Measurements from ENCODE around the gene PURA. TPM values are rescaled to one million over a fixed set of nuclear protein-coding genes. Genes with fewer than 3 reads are reported as not detected.
A peak's percentile ranks its signal among the peaks of the same experiment; 100 is the strongest.

The PURA gene
- total and polyA plus RNA-seq, 8 donors = 3.3 to 30.8 (median 20.2) TPM

DNA sequence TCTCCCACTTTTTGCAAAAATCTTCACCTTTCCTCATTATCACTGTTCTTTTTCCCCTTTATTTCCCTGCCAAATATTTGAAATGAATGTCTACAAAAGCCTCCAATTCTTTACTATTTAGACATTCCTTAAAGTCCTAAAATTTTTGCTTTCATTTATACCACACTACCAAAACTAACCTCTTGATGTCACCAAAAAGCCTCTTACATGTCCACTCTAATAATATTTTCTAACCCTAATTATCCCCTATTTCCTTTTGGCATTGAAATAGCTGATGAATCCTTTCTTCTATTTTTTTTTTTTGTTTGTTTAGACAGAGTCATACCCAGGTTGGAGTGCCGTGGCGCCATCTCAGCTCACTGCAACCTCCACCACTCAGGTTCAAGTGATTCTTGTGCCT, 38.5 kb upstream of the PURA start:
- Histone ChIP-seq H3K36me3 (no peaks in the 10 kb centered on the region), H3K27ac (no peak overlapping the region), H3K9me3 (no peaks in the 10 kb centered on the region), H3K27me3 (no peaks in the 10 kb centered on the region), H3K4me3 (no peak overlapping the region), H3K4me1 (peaks cover 0 to 4% (median 4%) of the 10 kb centered on the region in 4 donors)
- TF ChIP-seq, protein P1, sequence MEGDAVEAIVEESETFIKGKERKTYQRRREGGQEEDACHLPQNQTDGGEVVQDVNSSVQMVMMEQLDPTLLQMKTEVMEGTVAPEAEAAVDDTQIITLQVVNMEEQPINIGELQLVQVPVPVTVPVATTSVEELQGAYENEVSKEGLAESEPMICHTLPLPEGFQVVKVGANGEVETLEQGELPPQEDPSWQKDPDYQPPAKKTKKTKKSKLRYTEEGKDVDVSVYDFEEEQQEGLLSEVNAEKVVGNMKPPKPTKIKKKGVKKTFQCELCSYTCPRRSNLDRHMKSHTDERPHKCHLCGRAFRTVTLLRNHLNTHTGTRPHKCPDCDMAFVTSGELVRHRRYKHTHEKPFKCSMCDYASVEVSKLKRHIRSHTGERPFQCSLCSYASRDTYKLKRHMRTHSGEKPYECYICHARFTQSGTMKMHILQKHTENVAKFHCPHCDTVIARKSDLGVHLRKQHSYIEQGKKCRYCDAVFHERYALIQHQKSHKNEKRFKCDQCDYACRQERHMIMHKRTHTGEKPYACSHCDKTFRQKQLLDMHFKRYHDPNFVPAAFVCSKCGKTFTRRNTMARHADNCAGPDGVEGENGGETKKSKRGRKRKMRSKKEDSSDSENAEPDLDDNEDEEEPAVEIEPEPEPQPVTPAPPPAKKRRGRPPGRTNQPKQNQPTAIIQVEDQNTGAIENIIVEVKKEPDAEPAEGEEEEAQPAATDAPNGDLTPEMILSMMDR (IDR thresholded peaks at IDR 0.05) = peak in 3 of 7 experiments; percentile 16 to 28 (median 21)
- TF ChIP-seq POLR2A (IDR thresholded peaks at IDR 0.05) = no peak
- no peak for DNase-seq
- intact Hi-C loops (cut with DNase I; ENCODE audit: low total_unique reads) = no loop called here
- 30 to 52% (median 35%) methylated on average over 2 of the region's 2 CpGs for WGBS, 5 donors

DNA sequence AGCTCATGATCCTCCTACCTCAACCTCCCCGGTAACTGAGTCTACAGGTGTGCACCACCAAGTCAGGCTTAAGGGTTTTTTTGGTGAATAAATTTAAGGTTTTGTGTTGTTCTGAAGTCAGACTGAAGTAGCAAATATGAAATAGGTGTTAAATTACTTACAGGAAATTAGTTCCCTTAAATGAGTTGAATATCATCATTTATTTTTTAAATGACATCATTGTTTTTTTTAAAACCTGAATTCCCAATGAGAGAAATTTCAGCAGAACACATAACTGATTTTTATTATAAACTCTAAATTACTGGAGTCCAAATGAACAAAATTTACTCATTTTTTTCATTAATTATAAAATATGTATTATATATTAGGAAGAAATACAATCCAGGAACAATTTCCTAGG, 37.8 kb upstream of the PURA start:
- Histone ChIP-seq H3K4me3 (no peak overlapping the region), H3K27me3 (no peaks in the 10 kb centered on the region), H3K9me3 (no peaks in the 10 kb centered on the region), H3K36me3 (no peaks in the 10 kb centered on the region), H3K27ac (no peak overlapping the region), H3K4me1 (peaks cover 0 to 4% (median 4%) of the 10 kb centered on the region in 4 donors)
- WGBS, 5 donors = 93 to 97% (median 93%) methylated on average over 1 of the region's 1 CpG
- TF ChIP-seq POLR2AphosphoS5 (IDR thresholded peaks at IDR 0.05) = no peak
- no peak for TF ChIP-seq EP300 (IDR thresholded peaks at IDR 0.05)
- TF ChIP-seq, protein P1 (IDR thresholded peaks at IDR 0.05) = no peak
- TF ChIP-seq POLR2A (IDR thresholded peaks at IDR 0.05) = no peak
- DNase-seq = no peak
- intact Hi-C loops (cut with DNase I; ENCODE audit: low total_unique reads) = no loop called here

DNA sequence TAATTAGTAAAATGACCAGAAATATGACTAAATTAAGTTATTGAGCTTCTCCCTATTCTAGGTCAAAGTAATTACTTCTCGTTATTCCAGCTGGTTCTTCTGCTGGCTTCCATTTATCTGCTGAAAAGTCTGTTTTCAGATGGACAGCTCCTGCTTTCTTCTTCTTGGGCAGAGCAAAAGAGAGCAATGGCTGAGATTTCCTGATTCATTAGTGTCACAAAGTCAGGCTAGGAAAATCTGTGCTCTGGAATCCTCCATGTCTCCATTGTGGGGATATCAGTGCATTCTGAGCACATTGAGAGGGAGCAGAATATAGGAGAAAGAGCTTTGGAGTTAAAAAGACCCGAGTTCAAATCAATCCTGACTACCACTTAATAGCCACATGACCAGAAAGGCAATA, 37.1 kb upstream of the PURA start:
- 66 to 78% (median 76%) methylated on average over 2 of the region's 2 CpGs for WGBS, 5 donors
- H3K36me3 ChIP-seq = no peaks in the 10 kb centered on the region
- intact Hi-C loops (cut with DNase I; ENCODE audit: low total_unique reads) = no loop called here
- DNase-seq = no peak
- no peak for TF ChIP-seq POLR2AphosphoS5 (IDR thresholded peaks at IDR 0.05)
- no peak for TF ChIP-seq POLR2A (IDR thresholded peaks at IDR 0.05)
- TF ChIP-seq, protein P1 (IDR thresholded peaks at IDR 0.05) = no peak
- TF ChIP-seq EP300 (IDR thresholded peaks at IDR 0.05) = no peak
- H3K27me3 ChIP-seq = no peaks in the 10 kb centered on the region
- no peak overlapping the region for H3K27ac ChIP-seq
- H3K9me3 ChIP-seq = no peaks in the 10 kb centered on the region
- H3K4me3 ChIP-seq = no peak overlapping the region
- peaks cover 0 to 4% (median 4%) of the 10 kb centered on the region in 4 donors for H3K4me1 ChIP-seq

DNA sequence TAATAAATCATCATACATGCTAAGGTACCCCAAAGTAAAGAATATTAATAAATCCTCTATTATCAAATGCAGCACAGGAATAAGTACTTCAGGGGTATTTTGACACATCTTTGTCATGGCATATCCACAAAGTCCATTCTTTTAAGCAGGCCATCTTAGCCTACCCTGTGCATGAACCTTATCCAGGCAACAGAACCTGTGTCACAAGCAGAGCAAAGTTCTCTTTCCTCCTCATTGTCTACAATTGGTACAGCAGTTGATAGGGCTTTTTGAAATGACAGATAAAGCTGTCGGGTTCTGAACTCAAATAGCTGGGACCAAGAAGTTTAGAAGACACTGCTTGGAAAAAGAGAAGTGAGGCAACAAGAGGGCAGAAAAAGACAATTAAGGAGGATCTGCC, 30.8 kb upstream of the PURA start:
- intact Hi-C loops (cut with DNase I; ENCODE audit: low total_unique reads) = no loop called here
- H3K4me1 ChIP-seq = peaks cover 0 to 7% (median 0%) of the 10 kb centered on the region in 4 donors
- H3K27me3 ChIP-seq = no peaks in the 10 kb centered on the region
- H3K9me3 ChIP-seq = no peaks in the 10 kb centered on the region
- H3K4me3 ChIP-seq = no peak overlapping the region
- no peak overlapping the region for H3K27ac ChIP-seq
- DNase-seq = no peak
- TF ChIP-seq, protein P1 (IDR thresholded peaks at IDR 0.05) = no peak
- TF ChIP-seq EP300 (IDR thresholded peaks at IDR 0.05) (no peak), POLR2A (IDR thresholded peaks at IDR 0.05) (no peak), POLR2AphosphoS5 (IDR thresholded peaks at IDR 0.05) (no peak)
- no peaks in the 10 kb centered on the region for H3K36me3 ChIP-seq
- WGBS, 5 donors = 63 to 80% (median 64%) methylated on average over 1 of the region's 1 CpG

Measured in stomach (tissue), 9 donors.